ENCODE measurements around the gene PROC.

DNA sequence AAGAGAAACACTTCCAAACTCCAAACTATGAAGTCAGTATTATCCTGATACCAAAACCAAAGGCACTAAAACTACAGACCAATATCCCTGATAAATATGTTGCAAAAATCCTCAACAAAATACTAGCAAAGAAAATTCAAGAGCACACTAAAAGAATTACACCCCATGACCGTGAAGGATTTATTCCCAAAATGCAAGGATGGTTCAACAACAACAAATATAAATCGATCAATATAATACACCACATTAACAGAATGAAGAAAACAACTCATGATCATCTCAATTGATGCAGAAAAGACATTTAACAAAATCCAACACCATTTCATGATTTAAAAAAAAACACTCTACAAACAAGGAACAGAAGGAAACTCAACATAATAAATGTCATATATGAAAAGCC lies 57.6 kb downstream of the PROC start:
- TF ChIP-seq, protein P1, sequence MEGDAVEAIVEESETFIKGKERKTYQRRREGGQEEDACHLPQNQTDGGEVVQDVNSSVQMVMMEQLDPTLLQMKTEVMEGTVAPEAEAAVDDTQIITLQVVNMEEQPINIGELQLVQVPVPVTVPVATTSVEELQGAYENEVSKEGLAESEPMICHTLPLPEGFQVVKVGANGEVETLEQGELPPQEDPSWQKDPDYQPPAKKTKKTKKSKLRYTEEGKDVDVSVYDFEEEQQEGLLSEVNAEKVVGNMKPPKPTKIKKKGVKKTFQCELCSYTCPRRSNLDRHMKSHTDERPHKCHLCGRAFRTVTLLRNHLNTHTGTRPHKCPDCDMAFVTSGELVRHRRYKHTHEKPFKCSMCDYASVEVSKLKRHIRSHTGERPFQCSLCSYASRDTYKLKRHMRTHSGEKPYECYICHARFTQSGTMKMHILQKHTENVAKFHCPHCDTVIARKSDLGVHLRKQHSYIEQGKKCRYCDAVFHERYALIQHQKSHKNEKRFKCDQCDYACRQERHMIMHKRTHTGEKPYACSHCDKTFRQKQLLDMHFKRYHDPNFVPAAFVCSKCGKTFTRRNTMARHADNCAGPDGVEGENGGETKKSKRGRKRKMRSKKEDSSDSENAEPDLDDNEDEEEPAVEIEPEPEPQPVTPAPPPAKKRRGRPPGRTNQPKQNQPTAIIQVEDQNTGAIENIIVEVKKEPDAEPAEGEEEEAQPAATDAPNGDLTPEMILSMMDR (conservative IDR thresholded peaks at IDR 0.05; ENCODE audit: low read length), result no peak
- no peak for TF ChIP-seq EZH2phosphoT487 (IDR thresholded peaks at IDR 0.05; ENCODE audit: borderline replicate concordance, low read depth, low read length)
